HTERT RPE-1 (cell line): ENCODE results near the gene SLC44A1.

Experiments
- in situ Hi-C: fragments of 300-500 bp; cut with MboI; formaldehyde crosslinking; loops from 4 replicates; pipeline ENCODE4 v1.14.3; 2020; ENCODE audit warnings: low sequenced_read_pairs

Gene SLC44A1

GRCh38 chr9:105331160-105331559 lies 86.7 kb downstream of the SLC44A1 start:
- in situ Hi-C loops = no loop called here

- in situ Hi-C loops = no loop called here
These were observed 87.3 kb downstream of the SLC44A1 start for GRCh38 chr9:105331755-105332154.

GRCh38 chr9:105332471-105332870 lies 88.0 kb downstream of the SLC44A1 start:
- in situ Hi-C loops = no loop called here

GRCh38 chr9:105333076-105333475 lies 88.6 kb downstream of the SLC44A1 start:
- in situ Hi-C loops = no loop called here

- in situ Hi-C loops = no loop called here
These were observed 89.4 kb downstream of the SLC44A1 start for GRCh38 chr9:105333811-105334210.

GRCh38 chr9:105338308-105338707 lies 93.9 kb downstream of the SLC44A1 start:
- in situ Hi-C loops = no loop called here

- in situ Hi-C loops = no loop called here
These were observed 95.4 kb downstream of the SLC44A1 start for GRCh38 chr9:105339849-105340248.

- in situ Hi-C loops = no loop called here
These were observed 97.1 kb downstream of the SLC44A1 start for GRCh38 chr9:105341434-105342146.

- in situ Hi-C loops = no loop called here
These were observed 97.7 kb downstream of the SLC44A1 start for GRCh38 chr9:105342147-105342505.

GRCh38 chr9:105344283-105344682 lies 99.8 kb downstream of the SLC44A1 start:
- in situ Hi-C loops = no loop called here

- in situ Hi-C loops = no loop called here
These were observed 101.2 kb downstream of the SLC44A1 start for GRCh38 chr9:105345626-105346025.

GRCh38 chr9:105346273-105346672 lies 101.8 kb downstream of the SLC44A1 start:
- in situ Hi-C loops = no loop called here

- in situ Hi-C loops = no loop called here
These were observed 110.0 kb downstream of the SLC44A1 start for GRCh38 chr9:105354448-105354847.

- in situ Hi-C loops = no loop called here
These were observed 111.3 kb downstream of the SLC44A1 start for GRCh38 chr9:105355781-105356180.

- in situ Hi-C loops = no loop called here
These were observed 113.5 kb downstream of the SLC44A1 start for GRCh38 chr9:105357937-105358336.

- in situ Hi-C loops = no loop called here
These were observed 115.4 kb downstream of the SLC44A1 start for GRCh38 chr9:105359892-105360291.

GRCh38 chr9:105360344-105360743 lies 115.9 kb downstream of the SLC44A1 start:
- in situ Hi-C loops = no loop called here

- in situ Hi-C loops = no loop called here
These were observed 117.4 kb downstream of the SLC44A1 start for GRCh38 chr9:105361873-105362272.

GRCh38 chr9:105362470-105362869 lies 118.0 kb downstream of the SLC44A1 start:
- in situ Hi-C loops = no loop called here

- in situ Hi-C loops = no loop called here
These were observed 119.4 kb downstream of the SLC44A1 start for GRCh38 chr9:105363837-105364236.

GRCh38 chr9:105369911-105370310 lies 125.5 kb downstream of the SLC44A1 start:
- in situ Hi-C loops = no loop called here

GRCh38 chr9:105373723-105374122 lies 129.3 kb downstream of the SLC44A1 start:
- in situ Hi-C loops = no loop called here

- in situ Hi-C loops = no loop called here
These were observed 130.9 kb downstream of the SLC44A1 start for GRCh38 chr9:105375323-105375722.
